WERI-Rb-1 (cell line): ENCODE data around the gene RMI2.

Experiments
- DNase-seq: peaks from one replicate; pipeline ENCODE4 v3.0.0-alpha.2; 2020
- H3K27ac ChIP-seq: fragments of 250-450 bp; sonication (Bioruptor Pico); 2 replicates; pipeline ENCODE4 v1.5.1; 2020; ENCODE audit warnings: mild to moderate bottlenecking, moderate library complexity
- H3K27me3 ChIP-seq: fragments of 250-450 bp; sonication (Bioruptor Pico); 2 replicates; pipeline ENCODE4 v1.5.1; 2021; ENCODE audit warnings: mild to moderate bottlenecking, low read depth, moderate library complexity; ENCODE audit not compliant: insufficient read depth, severe bottlenecking
- H3K36me3 ChIP-seq: fragments of 250-450 bp; sonication (Bioruptor Pico); 2 replicates; pipeline ENCODE4 v1.5.1; 2020; ENCODE audit warnings: mild to moderate bottlenecking, moderate library complexity
- H3K4me3 ChIP-seq: 2 replicates; pipeline ENCODE4 v1.5.1; 2011; ENCODE audit warnings: low read depth, mild to moderate bottlenecking, control low read depth, low read length
- H3K9me3 ChIP-seq: fragments of 250-450 bp; sonication (Bioruptor Pico); 2 replicates; pipeline ENCODE4 v1.5.1; 2021; ENCODE audit warnings: mild to moderate bottlenecking, moderate library complexity; ENCODE audit not compliant: severe bottlenecking
- TF ChIP-seq, protein P1 (sequence below): IDR thresholded peaks from 2 replicates; pipeline ENCODE4 v1.5.1; 2011; ENCODE audit warnings: low read depth, mild to moderate bottlenecking, control low read depth, inconsistent platforms, low read length

The RMI2 gene

GRCh38 chr16:11329891-11330290, 15.4 kb upstream of the RMI2 start:
- TF ChIP-seq, protein P1, sequence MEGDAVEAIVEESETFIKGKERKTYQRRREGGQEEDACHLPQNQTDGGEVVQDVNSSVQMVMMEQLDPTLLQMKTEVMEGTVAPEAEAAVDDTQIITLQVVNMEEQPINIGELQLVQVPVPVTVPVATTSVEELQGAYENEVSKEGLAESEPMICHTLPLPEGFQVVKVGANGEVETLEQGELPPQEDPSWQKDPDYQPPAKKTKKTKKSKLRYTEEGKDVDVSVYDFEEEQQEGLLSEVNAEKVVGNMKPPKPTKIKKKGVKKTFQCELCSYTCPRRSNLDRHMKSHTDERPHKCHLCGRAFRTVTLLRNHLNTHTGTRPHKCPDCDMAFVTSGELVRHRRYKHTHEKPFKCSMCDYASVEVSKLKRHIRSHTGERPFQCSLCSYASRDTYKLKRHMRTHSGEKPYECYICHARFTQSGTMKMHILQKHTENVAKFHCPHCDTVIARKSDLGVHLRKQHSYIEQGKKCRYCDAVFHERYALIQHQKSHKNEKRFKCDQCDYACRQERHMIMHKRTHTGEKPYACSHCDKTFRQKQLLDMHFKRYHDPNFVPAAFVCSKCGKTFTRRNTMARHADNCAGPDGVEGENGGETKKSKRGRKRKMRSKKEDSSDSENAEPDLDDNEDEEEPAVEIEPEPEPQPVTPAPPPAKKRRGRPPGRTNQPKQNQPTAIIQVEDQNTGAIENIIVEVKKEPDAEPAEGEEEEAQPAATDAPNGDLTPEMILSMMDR = no peak
- no peak overlapping the region for H3K27ac ChIP-seq
- H3K9me3 ChIP-seq = peaks cover 2% of the 10 kb centered on the region
- no peaks in the 10 kb centered on the region for H3K27me3 ChIP-seq
- H3K36me3 ChIP-seq = no peaks in the 10 kb centered on the region
- DNase-seq = no peak
- H3K4me3 ChIP-seq = no peak overlapping the region

GRCh38 chr16:11330526-11331237, 14.6 kb upstream of the RMI2 start:
- Histone ChIP-seq H3K36me3 (no peaks in the 10 kb centered on the region), H3K27me3 (no peaks in the 10 kb centered on the region), H3K4me3 (no peak overlapping the region), H3K27ac (no peak overlapping the region), H3K9me3 (peaks cover 4% of the 10 kb centered on the region)
- no peak for DNase-seq
- TF ChIP-seq, protein P1 = no peak

- DNase-seq = no peak
These were observed 13.3 kb upstream of the RMI2 start for GRCh38 chr16:11331967-11332366.

DNA sequence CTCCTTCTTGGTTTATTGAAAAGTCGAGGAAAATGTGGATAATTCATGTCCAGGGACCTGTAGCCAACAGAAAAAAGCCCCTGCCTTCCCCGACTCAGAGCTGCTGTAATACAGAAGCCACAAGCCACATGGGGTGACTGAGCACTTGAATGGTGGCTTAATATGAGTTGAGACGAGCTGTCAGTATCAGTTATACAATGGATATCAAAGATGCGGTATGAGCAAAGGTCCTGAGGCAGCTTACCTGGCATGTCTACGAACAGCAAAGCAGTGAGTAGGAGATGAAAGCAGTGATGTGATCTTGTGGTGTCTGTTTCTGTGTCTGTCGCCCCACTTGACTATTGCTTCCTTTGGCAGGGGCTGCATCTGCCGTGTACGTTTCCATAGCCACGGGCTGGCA, 12.2 kb upstream of the RMI2 start:
- H3K27me3 ChIP-seq = no peaks in the 10 kb centered on the region
- H3K27ac ChIP-seq = no peak overlapping the region
- TF ChIP-seq, protein P1 = no peak
- H3K36me3 ChIP-seq = no peaks in the 10 kb centered on the region
- H3K4me3 ChIP-seq = no peak overlapping the region
- H3K9me3 ChIP-seq = peaks cover 4% of the 10 kb centered on the region
- DNase-seq = no peak

More at GRCh38 chr16:11331967-11332366, 13.3 kb upstream of the RMI2 start:
- no peak overlapping the region for H3K4me3 ChIP-seq
- H3K9me3 ChIP-seq = peaks cover 4% of the 10 kb centered on the region
- no peak overlapping the region for H3K27ac ChIP-seq
- no peaks in the 10 kb centered on the region for H3K27me3 ChIP-seq
- H3K36me3 ChIP-seq = no peaks in the 10 kb centered on the region
- TF ChIP-seq, protein P1 = no peak

DNA sequence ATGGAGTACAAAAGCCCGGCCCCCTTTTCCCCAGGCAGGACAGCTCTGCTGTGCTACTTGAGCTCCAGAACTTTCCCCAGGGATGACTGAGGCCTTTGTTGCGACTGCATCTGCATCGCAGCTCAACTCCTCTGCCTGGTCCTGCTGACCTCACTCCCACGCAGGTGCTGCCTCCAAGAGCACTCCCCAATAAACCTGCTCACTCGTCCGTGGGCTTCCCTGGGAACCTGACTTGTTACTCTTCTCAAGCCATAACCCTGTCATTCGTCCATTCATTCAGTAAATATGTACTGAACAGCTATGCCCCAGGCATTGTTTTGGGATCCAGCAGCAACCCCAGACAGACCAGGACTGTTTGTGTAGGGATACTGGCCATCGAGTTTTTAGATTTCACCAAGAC, 11.6 kb upstream of the RMI2 start:
- no peaks in the 10 kb centered on the region for H3K36me3 ChIP-seq
- DNase-seq = no peak
- TF ChIP-seq, protein P1 = no peak
- H3K4me3 ChIP-seq = no peak overlapping the region
- no peaks in the 10 kb centered on the region for H3K27me3 ChIP-seq
- H3K27ac ChIP-seq = no peak overlapping the region
- peaks cover 4% of the 10 kb centered on the region for H3K9me3 ChIP-seq
